Trophoblast cell (in vitro differentiated cells and primary cell): ENCODE measurements around the gene LRFN5.

ENCODE experiments used
- DNase-seq, 2 donors: peaks; one replicate each; pipeline ENCODE4 v3.0.0-alpha.2; 2016
- H2AFZ ChIP-seq: 2 replicates; pipeline ENCODE4 v1.6.1; 2013; ENCODE audit warnings: low read length, moderate library complexity, mild to moderate bottlenecking; ENCODE audit not compliant: insufficient read depth, poor library complexity
- H2AK5ac ChIP-seq: 2 replicates; pipeline ENCODE4 v1.6.1; 2013; ENCODE audit warnings: mild to moderate bottlenecking, low read length
- H2BK120ac ChIP-seq: 2 replicates; pipeline ENCODE4 v1.6.1; 2013; ENCODE audit warnings: low read length, mild to moderate bottlenecking, moderate library complexity; ENCODE audit not compliant: insufficient read depth, poor library complexity
- H2BK12ac ChIP-seq: 2 replicates; pipeline ENCODE4 v1.6.1; 2013; ENCODE audit warnings: mild to moderate bottlenecking, low read length, moderate library complexity
- H2BK5ac ChIP-seq: 2 replicates; pipeline ENCODE4 v1.6.1; 2013; ENCODE audit warnings: low read length, low read depth, moderate library complexity, mild to moderate bottlenecking; ENCODE audit not compliant: poor library complexity
- H3K14ac ChIP-seq: 2 replicates; pipeline ENCODE4 v1.6.1; 2013; ENCODE audit warnings: mild to moderate bottlenecking, low read length
- H3K18ac ChIP-seq: 2 replicates; pipeline ENCODE4 v1.6.1; 2013; ENCODE audit warnings: mild to moderate bottlenecking, low read length
- H3K23ac ChIP-seq: 2 replicates; pipeline ENCODE4 v1.6.1; 2013; ENCODE audit warnings: low read length
- H3K27ac ChIP-seq: 2 replicates; pipeline ENCODE4 v1.5.1; 2013; ENCODE audit warnings: low read depth, mild to moderate bottlenecking, inconsistent platforms, low read length, moderate library complexity
- H3K27me3 ChIP-seq: 2 replicates; pipeline ENCODE4 v1.6.1; 2013; ENCODE audit warnings: inconsistent platforms, mild to moderate bottlenecking, low read length, moderate library complexity; ENCODE audit not compliant: insufficient read depth
- H3K36me3 ChIP-seq, 2 experiments: 1 replicate in 1 of 2; 2 replicates in 1 of 2; pipeline ENCODE4 v1.6.1; 2013; ENCODE audit warnings: low read length in 2 of 2, mild to moderate bottlenecking in 2 of 2, moderate library complexity in 1 of 2; ENCODE audit not compliant: insufficient read depth in 2 of 2, control insufficient read depth in 1 of 2
- H3K4ac ChIP-seq: 2 replicates; pipeline ENCODE4 v1.6.1; 2013; ENCODE audit warnings: low read depth, mild to moderate bottlenecking, low read length, moderate library complexity
- H3K4me1 ChIP-seq, 2 experiments: 1 replicate in 1 of 2; 2 replicates in 1 of 2; pipeline ENCODE4 v1.6.1; 2013; ENCODE audit warnings: low read length in 2 of 2, mild to moderate bottlenecking in 2 of 2, moderate library complexity in 1 of 2; ENCODE audit not compliant: insufficient read depth in 2 of 2, control insufficient read depth in 1 of 2
- H3K4me2 ChIP-seq: 2 replicates; pipeline ENCODE4 v1.6.1; 2013; ENCODE audit warnings: inconsistent platforms, mild to moderate bottlenecking, low read length, moderate library complexity
- H3K4me3 ChIP-seq: 2 replicates; pipeline ENCODE4 v1.5.1; 2013; ENCODE audit warnings: mild to moderate bottlenecking, low read depth, low read length, inconsistent platforms
- H3K79me1 ChIP-seq: one replicate; pipeline ENCODE4 v1.6.1; 2013; ENCODE audit warnings: low read length
- H3K79me2 ChIP-seq: 2 replicates; pipeline ENCODE4 v1.6.1; 2013; ENCODE audit warnings: low read length, mild to moderate bottlenecking; ENCODE audit not compliant: control insufficient read depth, insufficient read depth, poor library complexity
- H3K9ac ChIP-seq: 2 replicates; pipeline ENCODE4 v1.6.1; 2013; ENCODE audit warnings: mild to moderate bottlenecking, low read length
- H3K9me3 ChIP-seq: 2 replicates; pipeline ENCODE4 v1.6.1; 2013; ENCODE audit warnings: low read depth, mild to moderate bottlenecking, control low read depth, inconsistent platforms, low read length; ENCODE audit not compliant: insufficient read depth
- H4K12ac ChIP-seq: 2 replicates; pipeline ENCODE4 v1.6.1; 2013; ENCODE audit warnings: low read depth, mild to moderate bottlenecking, low read length, moderate library complexity
- H4K8ac ChIP-seq: 2 replicates; pipeline ENCODE4 v1.6.1; 2013; ENCODE audit warnings: low read depth, mild to moderate bottlenecking, low read length, moderate library complexity
- H4K91ac ChIP-seq: one replicate; pipeline ENCODE4 v1.6.1; 2013; ENCODE audit warnings: low read depth, mild to moderate bottlenecking, low read length, moderate library complexity
- WGBS: extraction: QIAGEN DNeasy Blood & Tissue Kit; methylation state at CpG from one replicate; pipeline ENCODE4 v1.1.7; 2013; ENCODE audit warnings: missing lambda C conversion rate; ENCODE audit not compliant: insufficient read length, insufficient coverage; ENCODE audit errors: extremely low coverage; 5-methylcytosine and 5-hydroxymethylcytosine counted together

Gene LRFN5

DNA sequence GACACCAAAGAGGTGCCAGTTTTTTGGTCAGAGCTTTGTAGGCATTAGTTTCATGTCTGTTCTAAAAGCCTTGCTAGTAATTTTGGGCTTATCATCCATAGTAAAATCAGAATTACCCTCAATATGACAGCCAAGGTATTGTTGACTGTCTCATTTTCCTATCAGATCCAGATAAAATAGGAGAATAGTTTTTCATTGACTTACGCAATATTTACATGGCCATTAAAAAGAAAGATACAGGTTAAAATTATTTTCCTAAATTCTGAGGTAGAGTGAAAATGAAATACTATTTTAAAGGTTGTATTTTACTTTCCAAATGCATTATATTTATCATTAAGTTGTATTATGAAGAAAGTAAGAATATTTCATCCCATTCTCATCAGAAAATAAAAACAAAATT is 203.7 kb downstream of the LRFN5 start:
- Histone ChIP-seq H3K36me3 (no peaks in the 10 kb centered on the region), H4K12ac (no peak overlapping the region), H4K8ac (no peak overlapping the region), H3K27ac (no peak overlapping the region), H3K79me2 (no peaks in the 10 kb centered on the region), H3K23ac (no peak overlapping the region), H2BK5ac (no peak overlapping the region), H2BK12ac (no peak overlapping the region), H3K79me1 (no peaks in the 10 kb centered on the region), H3K9me3 (no peaks in the 10 kb centered on the region), H3K4me3 (no peak overlapping the region), H3K14ac (no peak overlapping the region), H3K4me1 (no peaks in the 10 kb centered on the region), H2BK120ac (no peak overlapping the region), H2AFZ (no peak overlapping the region), H4K91ac (no peak overlapping the region), H3K4me2 (no peak overlapping the region), H3K18ac (no peak overlapping the region), H2AK5ac (no peak overlapping the region), H3K9ac (no peak overlapping the region), H3K4ac (no peak overlapping the region), H3K27me3 (no peaks in the 10 kb centered on the region)
- DNase-seq: no peak
- WGBS: no CpG with 5 or more reads among the region's 1 CpG

DNA sequence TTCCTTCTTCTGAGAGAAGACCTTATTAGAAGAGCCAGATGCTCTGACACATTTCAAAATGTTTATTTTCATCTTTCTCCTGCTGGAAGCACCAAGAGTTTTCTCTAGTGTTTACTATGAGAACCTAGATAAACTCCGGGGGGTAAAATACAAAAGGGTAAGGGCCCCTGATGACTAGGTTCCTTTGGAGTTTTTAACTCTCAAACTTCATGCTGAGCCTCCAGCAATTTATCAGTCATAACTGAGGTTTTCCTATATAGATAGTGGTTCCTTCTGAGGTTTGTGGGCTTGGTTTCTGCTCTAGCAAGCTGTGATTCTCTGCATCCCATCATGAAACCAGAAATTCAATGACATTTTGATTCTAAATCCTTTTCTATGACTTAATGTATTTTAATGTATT is 210.9 kb downstream of the LRFN5 start:
- Histone ChIP-seq H3K23ac (no peak overlapping the region), H4K8ac (no peak overlapping the region), H3K4ac (no peak overlapping the region), H4K12ac (no peak overlapping the region), H3K18ac (no peak overlapping the region), H2BK5ac (no peak overlapping the region), H3K14ac (no peak overlapping the region), H3K4me3 (no peak overlapping the region), H2BK120ac (no peak overlapping the region), H3K9me3 (no peaks in the 10 kb centered on the region), H3K27me3 (no peaks in the 10 kb centered on the region), H3K4me1 (no peaks in the 10 kb centered on the region), H2AFZ (no peak overlapping the region), H3K27ac (no peak overlapping the region), H3K4me2 (no peak overlapping the region), H2AK5ac (no peak overlapping the region), H3K79me2 (no peaks in the 10 kb centered on the region), H2BK12ac (no peak overlapping the region), H3K9ac (no peak overlapping the region), H3K36me3 (no peaks in the 10 kb centered on the region), H4K91ac (no peak overlapping the region), H3K79me1 (no peaks in the 10 kb centered on the region)
- WGBS: no CpG with 5 or more reads among the region's 1 CpG
- no peak for DNase-seq

DNA sequence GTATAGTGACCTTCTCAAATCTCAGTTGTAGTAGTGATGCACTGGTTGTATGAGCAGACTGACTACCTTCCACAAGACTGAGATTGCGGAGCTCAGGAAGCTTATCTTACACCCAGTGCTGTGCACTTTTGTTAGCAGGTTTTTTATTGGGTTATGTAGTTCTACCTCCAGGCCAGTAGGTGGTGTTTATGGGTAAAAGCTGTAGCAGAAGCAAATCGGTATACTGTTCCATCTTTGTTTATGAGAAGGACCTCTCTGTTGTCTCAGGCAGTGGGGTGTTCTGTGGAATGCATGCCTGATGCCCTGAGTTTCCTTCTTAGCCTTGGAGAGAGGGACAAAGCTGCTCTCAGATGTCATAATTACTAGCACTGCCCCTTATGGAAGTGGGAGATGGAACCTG is 217.8 kb downstream of the LRFN5 start:
- no peak overlapping the region for H3K23ac ChIP-seq
- H2BK12ac ChIP-seq: no peak overlapping the region
- H3K4me3 ChIP-seq: no peak overlapping the region
- no peak overlapping the region for H3K4ac ChIP-seq
- H3K9me3 ChIP-seq: no peaks in the 10 kb centered on the region
- H3K27me3 ChIP-seq: no peaks in the 10 kb centered on the region
- H3K36me3 ChIP-seq: no peaks in the 10 kb centered on the region
- WGBS: no CpG with 5 or more reads among the region's 2 CpGs
- H2BK120ac ChIP-seq: no peak overlapping the region
- H3K4me2 ChIP-seq: no peak overlapping the region
- no peak overlapping the region for H2BK5ac ChIP-seq
- H4K12ac ChIP-seq: no peak overlapping the region
- no peak overlapping the region for H3K9ac ChIP-seq
- H3K14ac ChIP-seq: no peak overlapping the region
- H3K79me2 ChIP-seq: no peaks in the 10 kb centered on the region
- no peak overlapping the region for H2AK5ac ChIP-seq
- no peaks in the 10 kb centered on the region for H3K4me1 ChIP-seq
- H2AFZ ChIP-seq: no peak overlapping the region
- H4K91ac ChIP-seq: no peak overlapping the region
- H3K27ac ChIP-seq: no peak overlapping the region
- H3K18ac ChIP-seq: no peak overlapping the region
- no peak for DNase-seq
- H4K8ac ChIP-seq: no peak overlapping the region
- no peaks in the 10 kb centered on the region for H3K79me1 ChIP-seq

DNA sequence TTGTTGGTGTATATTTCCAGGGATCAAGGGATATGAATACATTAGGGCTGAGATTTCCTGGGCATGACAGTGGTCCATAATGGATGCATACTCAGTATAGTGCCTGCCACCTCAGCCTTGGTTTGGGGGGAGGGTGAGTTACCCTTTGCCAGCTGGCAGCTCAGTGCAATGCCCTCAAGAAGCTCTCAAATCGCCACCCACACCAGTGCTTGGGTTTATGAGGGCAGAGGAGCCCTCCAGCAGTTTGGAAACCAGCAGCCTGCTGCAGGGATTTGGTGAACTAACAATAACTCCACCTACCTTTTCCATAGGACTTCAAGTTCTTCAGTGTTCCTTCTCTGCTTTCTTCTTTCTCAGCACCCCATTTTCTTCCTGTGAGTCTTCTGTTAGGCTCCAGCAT is 218.9 kb downstream of the LRFN5 start:
- Histone ChIP-seq H3K9me3 (no peaks in the 10 kb centered on the region), H3K36me3 (no peaks in the 10 kb centered on the region), H3K4ac (no peak overlapping the region), H3K9ac (no peak overlapping the region), H2AFZ (no peak overlapping the region), H2BK5ac (no peak overlapping the region), H3K4me2 (no peak overlapping the region), H2AK5ac (no peak overlapping the region), H3K14ac (no peak overlapping the region), H4K12ac (no peak overlapping the region), H2BK12ac (no peak overlapping the region), H3K27ac (no peak overlapping the region), H3K79me2 (no peaks in the 10 kb centered on the region), H3K27me3 (no peaks in the 10 kb centered on the region), H3K79me1 (no peaks in the 10 kb centered on the region), H3K23ac (no peak overlapping the region), H3K18ac (no peak overlapping the region), H4K91ac (no peak overlapping the region), H3K4me3 (no peak overlapping the region), H4K8ac (no peak overlapping the region), H2BK120ac (no peak overlapping the region), H3K4me1 (no peaks in the 10 kb centered on the region)
- no CpG with 5 or more reads among the region's 1 CpG for WGBS
- no peak for DNase-seq
